22Rv1 (cell line): ENCODE results near the gene SIN3B.

Experiments used
- H3K27ac ChIP-seq: fragments of 450-650 bp; 2 replicates; pipeline ENCODE4 v1.5.1; 2017
- CTCF ChIP-seq: fragments of 450-650 bp; IDR thresholded peaks from 2 replicates; pipeline ENCODE4 v1.5.1; 2017; ENCODE audit warnings: mild to moderate bottlenecking
- ZFX ChIP-seq: fragments of 450-650 bp; IDR thresholded peaks from 2 replicates; pipeline ENCODE4 v1.6.1; 2017; ENCODE audit warnings: antibody characterized with exemption, borderline replicate concordance

Gene SIN3B

GRCh38 chr19:16902545-16902944 lies 73.3 kb downstream of the SIN3B start:
- TF ChIP-seq CTCF (no peak), ZFX (no peak)
- H3K27ac ChIP-seq, result no peak overlapping the region

GRCh38 chr19:16903347-16903746 lies 74.1 kb downstream of the SIN3B start:
- TF ChIP-seq ZFX, result no peak
- no peak for TF ChIP-seq CTCF
- H3K27ac ChIP-seq, result no peak overlapping the region

GRCh38 chr19:16904599-16904998 lies 75.4 kb downstream of the SIN3B start:
- no peak overlapping the region for H3K27ac ChIP-seq
- no peak for TF ChIP-seq CTCF
- TF ChIP-seq ZFX, result no peak

- no peak overlapping the region for H3K27ac ChIP-seq
- no peak for TF ChIP-seq CTCF
- TF ChIP-seq ZFX, result no peak
These were observed 79.6 kb downstream of the SIN3B start for GRCh38 chr19:16908759-16909158.

- TF ChIP-seq CTCF, result no peak
- TF ChIP-seq ZFX, result no peak
- no peak overlapping the region for H3K27ac ChIP-seq
These were observed 81.8 kb downstream of the SIN3B start for GRCh38 chr19:16911046-16911445.

- TF ChIP-seq ZFX, result no peak
- no peak for TF ChIP-seq CTCF
- no peak overlapping the region for H3K27ac ChIP-seq
These were observed 83.6 kb downstream of the SIN3B start for GRCh38 chr19:16912780-16913179.

GRCh38 chr19:16914421-16914820 lies 85.2 kb downstream of the SIN3B start:
- TF ChIP-seq CTCF (no peak), ZFX (no peak)
- no peak overlapping the region for H3K27ac ChIP-seq
